Common myeloid progenitor, CD34-positive (primary cell): ENCODE data around the gene YPEL5.

Experiments used
- CTCF ChIA-PET: fragments of 350-600 bp; sonication (Branson Sonifier 250); formaldehyde crosslinking; loops from one replicate; lab custom pipeline; 2021; ENCODE audit warnings: antibody characterized with exemption; lab: Charles Lee
- POLR2A ChIA-PET: fragments of 350-600 bp; sonication (Branson Sonifier 250); formaldehyde crosslinking; loops from one replicate; lab custom pipeline; 2021; ENCODE audit warnings: antibody characterized with exemption; lab: Charles Lee
- DNase-seq, 3 donors: peaks; one replicate each; pipeline versions ENCODE4 v3.0.0 to v3.0.0-alpha.2; 2013
- H3K27ac ChIP-seq, 2 experiments: 1 replicate in 1 of 2; 2 replicates in 1 of 2; pipeline ENCODE4 v1.7.0; 2013; ENCODE audit warnings: inconsistent platforms in 2 of 2, low read length in 2 of 2, mild to moderate bottlenecking in 2 of 2, low read depth in 1 of 2, moderate library complexity in 1 of 2; ENCODE audit not compliant: severe bottlenecking in 2 of 2, insufficient read depth in 1 of 2, poor library complexity in 1 of 2
- H3K27me3 ChIP-seq, 5 experiments: replicated peaks in 2 of 5; 1 replicate in 3 of 5; 2 replicates in 2 of 5; pipeline versions ENCODE4 v1.6.1 to v1.7.0; 2013; ENCODE audit warnings: low read length in 4 of 5, mild to moderate bottlenecking in 2 of 5, moderate library complexity in 2 of 5, inconsistent platforms in 1 of 5; ENCODE audit not compliant: insufficient read depth in 5 of 5, control insufficient read depth in 4 of 5
- H3K36me3 ChIP-seq, 4 experiments: 1 replicate in 2 of 4; 2 replicates in 2 of 4; pipeline versions ENCODE4 v1.6.1 to v1.7.0; 2013; ENCODE audit warnings: low read length in 3 of 4, control low read depth in 1 of 4, mild to moderate bottlenecking in 1 of 4; ENCODE audit not compliant: control insufficient read depth in 4 of 4, insufficient read depth in 4 of 4
- H3K4me1 ChIP-seq, 4 experiments: 1 replicate in 3 of 4; 2 replicates in 1 of 4; pipeline versions ENCODE4 v1.6.1 to v1.7.1; 2013; ENCODE audit warnings: low read length in 3 of 4, mild to moderate bottlenecking in 3 of 4, control low read depth in 1 of 4, inconsistent platforms in 1 of 4, moderate library complexity in 1 of 4; ENCODE audit not compliant: control insufficient read depth in 4 of 4, insufficient read depth in 4 of 4; ENCODE audit errors: control extremely low read depth in 1 of 4
- H3K4me3 ChIP-seq, 7 experiments: 1 replicate in 4 of 7; 2 replicates in 3 of 7; pipeline versions ENCODE4 v1.5.1 to v1.7.0; 2013; ENCODE audit warnings: mild to moderate bottlenecking in 7 of 7, low read length in 6 of 7, moderate library complexity in 6 of 7, inconsistent platforms in 2 of 7, low read depth in 2 of 7, control low read depth in 1 of 7; ENCODE audit not compliant: insufficient read depth in 4 of 7, control insufficient read depth in 1 of 7; ENCODE audit errors: extremely low read depth in 1 of 7
- H3K9me3 ChIP-seq, 5 experiments: 1 replicate in 4 of 5; 2 replicates in 1 of 5; pipeline versions ENCODE4 v1.6.1 to v1.7.1; 2013; ENCODE audit warnings: low read length in 4 of 5, mild to moderate bottlenecking in 2 of 5, inconsistent platforms in 1 of 5, low read depth in 1 of 5, moderate library complexity in 1 of 5; ENCODE audit not compliant: control insufficient read depth in 4 of 5, insufficient read depth in 2 of 5; ENCODE audit errors: control extremely low read depth in 1 of 5
- whole genome bisulfite sequencing: methylation state at CpG from one replicate; pipeline ENCODE4 v1.1.5; 2013; ENCODE audit not compliant: insufficient coverage; 5-methylcytosine and 5-hydroxymethylcytosine counted together

Gene YPEL5

DNA sequence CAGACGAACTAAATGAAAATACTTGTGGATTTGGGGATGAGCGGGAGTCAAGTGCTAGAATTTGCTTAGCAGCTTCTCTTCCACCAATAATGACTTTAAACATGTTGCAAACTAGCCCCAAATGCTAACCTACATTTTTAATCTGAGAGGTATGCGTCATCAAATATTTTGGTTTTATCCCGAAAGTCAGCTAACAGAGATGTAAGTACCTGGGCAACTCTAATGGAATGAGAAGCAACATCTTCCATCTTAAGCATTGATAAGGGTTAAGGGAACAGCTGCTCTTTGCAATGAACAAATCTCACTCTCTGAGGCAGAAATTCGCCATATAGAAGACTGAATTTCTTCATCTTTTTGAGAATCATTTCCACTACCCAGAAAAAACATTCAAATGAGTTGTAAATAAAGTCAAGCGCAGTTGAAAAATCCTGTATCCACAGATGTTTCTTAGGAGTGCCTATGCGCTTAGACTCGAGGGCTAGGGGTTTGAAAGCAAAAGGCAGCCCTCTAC lies 926 bp upstream of the YPEL5 start:
- ChIA-PET POLR2A (interaction anchor here (0.8 kb wide), 1 partner anchor 12 kb away, joined by 4 read pairs; no protein-coding TSS in a partner anchor), CTCF (interaction anchor here (0.8 to 8.3 kb wide), 8 partner anchors 11 to 566 kb away, joined by 3 to 68 read pairs (median 4); no protein-coding TSS in a partner anchor)
- WGBS = 50% methylated on average over 5 of the region's 8 CpGs
- H3K36me3 ChIP-seq = peaks cover 0 to 17% (median 6%) of the 10 kb centered on the region in 4 experiments
- peaks cover 28 to 43% (median 38%) of the 10 kb centered on the region in 4 experiments for H3K4me1 ChIP-seq
- DNase-seq = no peak
- no peaks in the 10 kb centered on the region for H3K9me3 ChIP-seq
- H3K27me3 ChIP-seq = no peaks in the 10 kb centered on the region
- peak overlapping the region; percentile 90 to 96 for H3K27ac ChIP-seq
- H3K4me3 ChIP-seq = peak overlapping the region in 6 of 7 experiments; percentile 41 to 68 (median 63)

DNA sequence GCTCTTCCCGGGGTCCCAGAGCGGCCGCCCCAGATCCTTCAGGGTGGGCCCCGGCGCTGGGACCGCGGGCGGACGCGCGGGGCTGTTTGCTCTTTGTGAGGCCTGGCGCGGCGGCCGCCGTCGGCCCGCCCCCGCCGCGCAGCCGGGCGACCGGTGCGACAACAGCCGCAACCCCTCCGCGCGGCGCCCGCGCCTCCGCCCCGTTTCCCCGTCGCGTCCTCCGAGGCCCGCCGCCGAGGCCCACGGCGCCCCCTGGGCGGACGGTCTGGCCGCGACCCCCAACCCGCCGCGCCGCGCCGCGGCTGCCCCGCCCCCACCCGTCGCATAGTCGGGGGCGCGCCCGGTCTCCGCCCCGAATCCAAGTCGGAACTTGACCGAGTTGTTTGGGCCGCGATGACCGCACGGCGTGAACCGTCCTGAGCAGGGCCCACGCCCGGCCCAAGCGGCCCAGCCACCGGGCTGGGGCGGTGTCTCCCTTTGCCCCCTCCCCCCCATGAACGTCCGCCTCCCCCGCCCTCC lies 448 bp downstream of the YPEL5 start:
- Histone ChIP-seq H3K27ac (peak overlapping the region; percentile 96), H3K4me3 (peak overlapping the region; percentile 65 to 89 (median 81)), H3K4me1 (peaks cover 29 to 45% (median 40%) of the 10 kb centered on the region in 4 experiments), H3K36me3 (peaks cover 3 to 23% (median 6%) of the 10 kb centered on the region in 4 experiments), H3K27me3 (no peaks in the 10 kb centered on the region), H3K9me3 (no peaks in the 10 kb centered on the region)
- WGBS = 0% methylated on average over 50 of the region's 79 CpGs
- DNase-seq = no peak
- ChIA-PET POLR2A (interaction anchor here (0.6 to 1.1 kb wide), 3 partner anchors 12 to 717 kb away, joined by 3 to 5 read pairs (median 4); no protein-coding TSS in a partner anchor), CTCF (interaction anchor here (0.8 to 8.3 kb wide), 8 partner anchors 11 to 1186 kb away, joined by 3 to 68 read pairs (median 6); no protein-coding TSS in a partner anchor)

DNA sequence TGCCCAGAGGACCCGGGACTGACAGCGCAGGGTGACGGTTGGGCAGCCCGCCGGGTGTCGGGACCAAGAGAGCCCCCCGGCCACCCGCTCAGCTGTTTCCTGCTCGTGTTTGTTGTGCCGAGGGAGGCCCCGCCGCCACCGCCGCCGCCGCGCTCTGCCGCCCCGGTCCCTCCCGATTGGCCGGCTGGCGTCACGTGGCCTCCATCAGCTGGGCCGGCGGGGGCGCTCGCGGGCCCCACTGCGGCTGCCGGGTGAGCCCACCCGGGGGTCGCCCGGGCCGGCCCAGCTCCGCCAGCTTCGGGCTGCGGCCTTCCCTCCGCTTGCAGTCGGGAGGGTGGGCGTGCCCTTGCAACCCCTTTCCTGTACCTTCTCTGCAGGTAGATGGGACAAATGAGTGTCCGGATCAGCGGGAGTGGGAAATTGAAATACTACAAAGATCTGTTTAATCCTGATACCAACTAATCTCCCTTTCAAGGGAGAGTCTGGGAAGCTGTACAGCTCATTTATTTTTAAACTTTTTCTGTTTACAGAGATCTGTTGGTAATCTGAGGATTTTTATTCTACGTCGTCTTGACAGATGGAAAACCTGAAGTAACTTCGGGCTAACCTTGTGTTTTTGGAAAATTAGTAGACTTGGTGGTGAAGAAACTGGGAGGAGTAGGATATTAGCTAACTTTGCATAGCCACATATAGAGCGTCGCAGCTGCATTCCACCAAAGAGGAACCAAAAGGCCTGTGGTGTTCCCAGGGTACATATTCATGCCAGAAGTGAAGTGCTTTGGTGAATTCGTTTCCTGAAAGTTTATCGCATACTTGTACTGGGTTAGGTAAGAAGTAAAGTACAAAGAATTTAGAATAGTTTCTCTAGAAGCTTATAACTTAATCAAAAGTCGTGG lies 1.2 kb downstream of the YPEL5 start:
- H3K4me1 ChIP-seq = peaks cover 29 to 45% (median 40%) of the 10 kb centered on the region in 4 experiments
- H3K27me3 ChIP-seq = no peaks in the 10 kb centered on the region
- POLR2A ChIA-PET = interaction anchor here (0.9 to 1.8 kb wide), 3 partner anchors 11 to 34 kb away, joined by 3 to 4 read pairs (median 4); no protein-coding TSS in a partner anchor
- peak; percentile 73 to 91 (median 83) for DNase-seq
- CTCF ChIA-PET = interaction anchor here (0.8 to 8.3 kb wide), 10 partner anchors 9 to 1185 kb away, joined by 3 to 68 read pairs (median 4); no protein-coding TSS in a partner anchor
- H3K4me3 ChIP-seq = peak overlapping the region; percentile 65 to 89 (median 81)
- H3K9me3 ChIP-seq = no peaks in the 10 kb centered on the region
- peak overlapping the region; percentile 96 for H3K27ac ChIP-seq
- H3K36me3 ChIP-seq = peaks cover 3 to 23% (median 7%) of the 10 kb centered on the region in 4 experiments
- 0% methylated on average over 33 of the region's 50 CpGs for WGBS

DNA sequence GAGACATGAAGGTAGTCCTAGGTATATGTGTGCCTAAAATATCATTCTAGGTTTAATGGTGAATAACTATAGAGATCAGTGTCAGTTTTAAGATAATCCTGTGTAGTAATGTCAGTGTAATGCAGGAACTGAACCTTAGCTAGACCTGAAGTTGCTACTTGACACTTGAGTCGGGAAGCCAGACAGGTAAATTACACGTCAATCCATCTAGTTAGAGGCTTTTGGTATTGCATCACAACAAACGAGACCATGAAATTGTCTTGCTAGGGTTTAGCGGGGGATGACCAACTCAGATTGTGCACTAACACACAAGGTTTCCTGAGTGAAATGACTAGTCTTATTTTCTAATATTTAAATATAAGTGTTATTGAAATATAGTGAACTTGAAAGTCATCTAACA lies 2.0 kb downstream of the YPEL5 start:
- peak overlapping the region in 4 of 7 experiments; percentile 75 to 89 (median 85) for H3K4me3 ChIP-seq
- ChIA-PET CTCF (interaction anchor here (0.8 to 8.3 kb wide), 10 partner anchors 9 to 1184 kb away, joined by 3 to 68 read pairs (median 4); no protein-coding TSS in a partner anchor), POLR2A (interaction anchor here (1.8 kb wide), 1 partner anchor 35 kb away, joined by 4 read pairs; no protein-coding TSS in a partner anchor)
- no peaks in the 10 kb centered on the region for H3K9me3 ChIP-seq
- peak overlapping the region; percentile 61 to 96 for H3K27ac ChIP-seq
- H3K4me1 ChIP-seq = peaks cover 29 to 45% (median 40%) of the 10 kb centered on the region in 4 experiments
- H3K36me3 ChIP-seq = peaks cover 3 to 27% (median 7%) of the 10 kb centered on the region in 4 experiments
- DNase-seq = no peak
- H3K27me3 ChIP-seq = no peaks in the 10 kb centered on the region
- WGBS = 90% methylated on average over 2 of the region's 4 CpGs

DNA sequence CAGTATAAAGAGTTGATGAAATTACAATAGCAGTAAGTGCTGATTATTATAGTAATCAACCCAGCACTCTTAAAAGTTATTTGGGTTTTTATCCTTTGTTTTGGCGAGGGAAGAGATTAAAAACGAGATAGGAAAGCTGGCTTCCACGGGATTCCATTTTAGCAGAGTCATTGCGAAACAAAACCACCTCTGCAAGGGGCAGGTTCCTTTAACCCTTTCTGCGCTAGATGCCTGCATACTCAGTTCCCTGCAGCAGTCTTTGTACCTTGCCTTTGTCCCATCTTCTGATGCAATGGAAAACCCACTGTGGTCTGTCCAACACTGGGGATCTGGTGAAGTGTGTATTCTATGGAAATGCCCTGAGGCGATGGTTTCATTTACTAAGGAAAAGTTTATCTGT lies 2.7 kb downstream of the YPEL5 start:
- H3K9me3 ChIP-seq = no peaks in the 10 kb centered on the region
- no peaks in the 10 kb centered on the region for H3K27me3 ChIP-seq
- POLR2A ChIA-PET = interaction anchor here (1.8 kb wide), 1 partner anchor 36 kb away, joined by 4 read pairs; no protein-coding TSS in a partner anchor
- peaks cover 29 to 45% (median 40%) of the 10 kb centered on the region in 4 experiments for H3K4me1 ChIP-seq
- H3K4me3 ChIP-seq = peak overlapping the region in 2 of 7 experiments; percentile 31 to 42
- H3K27ac ChIP-seq = no peak overlapping the region
- H3K36me3 ChIP-seq = peaks cover 3 to 32% (median 7%) of the 10 kb centered on the region in 4 experiments
- WGBS = 33% methylated on average over 4 of the region's 6 CpGs
- DNase-seq = peak in 1 of 3 donors; percentile 26
- CTCF ChIA-PET = interaction anchor here (0.6 to 8.3 kb wide), 6 partner anchors 8 to 52 kb away, joined by 3 to 68 read pairs (median 5); no protein-coding TSS in a partner anchor

DNA sequence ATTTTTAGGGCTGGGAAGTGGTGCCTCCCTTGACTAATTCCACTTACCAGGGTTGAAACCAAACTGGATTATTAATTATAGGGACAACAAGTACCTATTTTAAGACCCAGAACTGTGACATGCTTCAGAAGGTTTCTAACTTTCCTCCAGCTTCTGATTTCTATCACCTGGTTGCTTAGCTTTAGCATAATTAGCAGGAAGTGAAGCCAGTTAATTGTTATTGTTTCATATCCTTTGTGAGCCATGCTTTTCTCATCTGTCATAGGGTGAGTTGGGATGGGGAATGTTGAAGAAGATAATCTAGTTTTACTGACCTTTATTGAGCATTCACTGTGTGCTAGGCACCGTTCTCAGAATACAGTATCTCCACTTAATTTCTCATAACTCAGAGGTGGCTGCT lies 3.2 kb downstream of the YPEL5 start:
- no peaks in the 10 kb centered on the region for H3K27me3 ChIP-seq
- peaks cover 29 to 43% (median 39%) of the 10 kb centered on the region in 4 experiments for H3K4me1 ChIP-seq
- H3K27ac ChIP-seq = no peak overlapping the region
- no peaks in the 10 kb centered on the region for H3K9me3 ChIP-seq
- ChIA-PET POLR2A (no interaction called here), CTCF (interaction anchor here (0.6 to 8.3 kb wide), 8 partner anchors 8 to 561 kb away, joined by 3 to 68 read pairs (median 4); no protein-coding TSS in a partner anchor)
- no CpG with 5 or more reads among the region's 1 CpG for WGBS
- peaks cover 3 to 34% (median 7%) of the 10 kb centered on the region in 4 experiments for H3K36me3 ChIP-seq
- H3K4me3 ChIP-seq = peak overlapping the region in 1 of 7 experiments; percentile 42
- peak in 1 of 3 donors; percentile 1 for DNase-seq
